ENCODE measurements around the gene ZSCAN31. TPM values are rescaled to one million over a fixed set of nuclear protein-coding genes. Genes with fewer than 3 reads are reported as not detected.

Gene ZSCAN31
- 2.3 and 4.0 TPM in 2 replicates for total RNA-seq (2013; cell fraction: nucleolus; rRNA removed)
- total RNA-seq (2014; rRNA removed) (2.3 and 4.3 TPM in 2 replicates), total RNA-seq (2014; rRNA removed; fragmentation: Illumina TruSeq; extraction: Trizol) (4.8 and 5.1 TPM in 2 replicates), total RNA-seq (2021) (5.1 and 5.2 TPM in 2 replicates), polyA plus RNA-seq (2011; rRNA removed) (2.1 and 2.4 TPM in 2 replicates), polyA plus RNA-seq (2014; fragmentation: Illumina TruSeq; extraction: Trizol) (4.6 and 7.2 TPM in 2 replicates), polyA plus RNA-seq (2014; fragmentation: Nextera tagmentation; extraction: Ambion mirVana) (1 to 10 TPM; 1.6 to 2.0 TPM), polyA plus RNA-seq (2014; rRNA removed) (3.0 and 3.8 TPM in 2 replicates), polyA plus RNA-seq (2016; fragmentation: Nextera tagmentation; extraction: Ambion mirVana) (1 to 10 TPM; 2.8 to 3.0 TPM), polyA minus RNA-seq (2011; rRNA and poly(A)+ RNA removed) (4.8 and 5.7 TPM in 2 replicates), Bru-seq, nascent RNA (percentile 50 among the genes with signal in this experiment), BruChase-seq, experiment 1, labeled RNA remaining after a 6-hour chase (percentile 24 among the genes with signal in this experiment), BruChase-seq, experiment 2, labeled RNA remaining after a 2-hour chase (percentile 39 among the genes with signal in this experiment)
- polyA plus RNA-seq (2011; ENCODE audit: low read depth) = 2.2 TPM
- polyA plus RNA-seq (2011; cell fraction: cytosol; rRNA removed) = 1.1 and 1.9 TPM in 2 replicates
- polyA plus RNA-seq (2011; cell fraction: nucleus; rRNA removed) = 1.5 and 2.1 TPM in 2 replicates
- polyA plus RNA-seq (2012) = 2.5 and 2.9 TPM in 2 replicates
- 1.9 and 3.5 TPM in 2 replicates for polyA minus RNA-seq (2011; cell fraction: cytosol; rRNA and poly(A)+ RNA removed)
- polyA minus RNA-seq (2011; cell fraction: nucleus; rRNA and poly(A)+ RNA removed) = 1.9 and 2.4 TPM in 2 replicates
- long read RNA-seq, experiment 1, partial matches to known transcripts = 0 of 1 reads
- long read RNA-seq, experiment 1, other reads (novel, unspliced or antisense) = 0 of 1 reads
- long read RNA-seq, experiment 2, transcript ZSCAN31-201 (4 exons, 2,619 nt) = major isoform, 5 of 14 reads
- long read RNA-seq, experiment 2, transcript ZSCAN31-208 (3 exons, 1,005 nt) = major isoform, 5 of 14 reads
- long read RNA-seq, experiment 2, partial matches to known transcripts = 0 of 14 reads
- long read RNA-seq, experiment 2, other reads (novel, unspliced or antisense) = 2 of 14 reads

- ATAC-seq (peak; percentile 96), FAIRE-seq (no peak), DNase-seq (ENCODE audit: low read depth, low spot score) (peak; percentile 73)
- POLR2A ChIA-PET = interaction anchor here (0.6 to 2.4 kb wide), 9 partner anchors 10 to 197 kb away, joined by 3 to 8 read pairs (median 4); partner anchors contain the start of genes PGBD1, ZKSCAN3 and ZSCAN26
- intact Hi-C loops (cut with micrococcal nuclease; ENCODE audit: unreplicated experiment) (loop anchor here (1.0 to 5.0 kb wide), 2 partner anchors 68 to 197 kb away; partner anchors contain the start of gene ZSCAN26), in situ Hi-C loops (cut with MboI) (loop anchor here (25.0 kb wide), 1 partner anchor 1673 kb away; the partner anchor contains the start of gene ZNF322)
- TSS peak; percentile 90 for BruUV-seq (replicated peaks)
- SMC1A ChIA-PET (ENCODE audit: uncharacterized antibody, unreplicated experiment) = interaction anchor here (0.8 to 4.8 kb wide), 11 partner anchors 11 to 93 kb away, joined by 3 to 22 read pairs (median 4); partner anchors contain the start of genes PGBD1 and ZSCAN26
- Histone ChIP-seq H4K20me1 (ENCODE audit: control insufficient read depth, insufficient read depth) (no peaks in the 10 kb centered on the region), H3K4me2 (ENCODE audit: control insufficient read depth, insufficient read depth) (peak within 1 kb of the TSS; percentile 93), H3K27ac (ENCODE audit: control insufficient read depth, insufficient read depth) (peak within 1 kb of the TSS; percentile 97), H3K36me3 (ENCODE audit: control insufficient read depth in 2 of 2, insufficient read depth in 2 of 2, low read length in 1 of 2) (no peaks in the 10 kb centered on the region), H3K27me3 (replicated peaks in 1 of 2; ENCODE audit: control insufficient read depth in 2 of 2, insufficient read depth in 2 of 2, low read length in 1 of 2) (no peaks in the 10 kb centered on the region), H3K9me3 (replicated peaks; ENCODE audit: control insufficient read depth, insufficient read depth, low read length) (peaks cover 7% of the 10 kb centered on the region; the same call in 2 of the 3 replicates), H3K4me3 (peak within 1 kb of the TSS; percentile 72), H3K4me1 (ENCODE audit: control insufficient read depth, insufficient read depth, low read length) (peaks cover 14% of the 10 kb centered on the region), H3K79me2 (ENCODE audit: control insufficient read depth, insufficient read depth, low read length) (no peaks in the 10 kb centered on the region), H3K9ac (ENCODE audit: control insufficient read depth, insufficient read depth, low read length) (peak within 1 kb of the TSS; percentile 97), H2AFZ (ENCODE audit: control insufficient read depth, low read depth, low read length) (peak within 1 kb of the TSS; percentile 93)
- RAD21 ChIA-PET (ENCODE audit: unreplicated experiment) = interaction anchor here (0.9 to 1.4 kb wide), 6 partner anchors 16 to 198 kb away, joined by 3 to 7 read pairs (median 4); partner anchors contain the start of genes ZKSCAN4 and ZSCAN26
- WGBS (ENCODE audit: insufficient coverage, insufficient replicate concordance, low lambda C conversion rate, missing lambda C conversion rate) = 2% methylated on average over 35 of the region's 35 CpGs
- CTCF ChIA-PET = interaction anchor here (0.6 to 4.6 kb wide), 8 partner anchors 11 to 439 kb away, joined by 3 to 50 read pairs (median 4); partner anchors contain the start of genes ZKSCAN8 and ZSCAN26
- peak; percentile 57 for TF ChIP-seq SP1 (IDR thresholded peaks at IDR 0.05; ENCODE audit: low read depth, low read length)
- TF ChIP-seq BCL3 (IDR thresholded peaks at IDR 0.05; ENCODE audit: borderline replicate concordance, insufficient read depth, low read depth, low read length, poor library complexity, severe bottlenecking) = no peak
- no peak for TF ChIP-seq PBX3 (IDR thresholded peaks at IDR 0.05; ENCODE audit: insufficient replicate concordance, low read depth, low read length)
- TF ChIP-seq BRCA1 (IDR thresholded peaks at IDR 0.05; ENCODE audit: low read depth, low read length) = no peak
- TF ChIP-seq CEBPZ (IDR thresholded peaks at IDR 0.05; ENCODE audit: low read depth, low read length) = no peak
- TF ChIP-seq KLF5 (IDR thresholded peaks at IDR 0.05; ENCODE audit: partially characterized antibody) = no peak
- no peak for TF ChIP-seq SUPT20H (IDR thresholded peaks at IDR 0.05; ENCODE audit: borderline replicate concordance, control insufficient read depth, low read depth, low read length)
- peak; percentile 78 for TF ChIP-seq RUNX3 (IDR thresholded peaks at IDR 0.05; ENCODE audit: low read length)
- peak; percentile 63 for TF ChIP-seq DPF2 (IDR thresholded peaks at IDR 0.05)
- no peak for TF ChIP-seq ZNF207 (IDR thresholded peaks at IDR 0.05; ENCODE audit: borderline replicate concordance)
Observed at GRCh38 chr6:28335564-28336283, at the start of gene ZSCAN31. ZSCAN31 (minus strand) TSS chr6:28336148; CDS start chr6:28329683, 6,465 bp downstream.

All from GM12878 (cell line).